Colonic mucosa (tissue), 4 donors: ENCODE results near the gene DUSP7. TPM values are rescaled to one million over a fixed set of nuclear protein-coding genes. Genes with fewer than 3 reads are reported as not detected.

ENCODE experiments used
- DNase-seq: peaks from one replicate; pipeline ENCODE4 v3.0.0-alpha.2; 2020
- H3K27ac ChIP-seq: fragments of 200-600 bp; one replicate; pipeline ENCODE4 v1.8.0; 2021
- H3K27me3 ChIP-seq: fragments of 200-600 bp; one replicate; pipeline ENCODE4 v1.8.0; 2021
- H3K36me3 ChIP-seq: fragments of 200-600 bp; one replicate; pipeline ENCODE4 v1.8.0; 2021
- H3K4me1 ChIP-seq: fragments of 200-600 bp; one replicate; pipeline ENCODE4 v1.8.0; 2021; ENCODE audit warnings: mild to moderate bottlenecking
- H3K4me3 ChIP-seq: fragments of 200-600 bp; one replicate; pipeline ENCODE4 v1.8.0; 2021
- H3K9ac ChIP-seq, 2 donors: one replicate each; pipeline ENCODE4 v1.7.0; 2013; ENCODE audit warnings: control low read depth in 2 of 2, low read depth in 2 of 2, low read length in 2 of 2
- H3K9me3 ChIP-seq: fragments of 200-600 bp; one replicate; pipeline ENCODE4 v1.8.0; 2021
- intact Hi-C: fragments of 100-400 bp; cut with DNase I; formaldehyde crosslinking; loops from one replicate; pipeline ENCODE4 v1.14.1; 2022
- total RNA-seq, 2 donors: library from RNA; stranded (reverse); fragmentation: NEBNext Ultra II Directional in 1 of 2; extraction: Animal tissue kit (Norgen Biotek cat#: 25700) in 1 of 2; gene quantifications; one replicate each; pipeline ENCODE4 v1.2.1, GENCODE V29; 2021
- TF ChIP-seq, protein P1 (sequence below): fragments of 200-600 bp; IDR thresholded peaks from one replicate; pipeline ENCODE4 v1.8.0; 2022; ENCODE audit warnings: antibody characterized with exemption, mild to moderate bottlenecking
- donor health status: healthy.
- donor health status: DM: no; HTN: no; CAD: no.
- donor health status: DM: no; HTN: no; CAD: no.

Gene DUSP7
- total RNA-seq, 2 donors from 2014 or later: 9.5 to 9.8 TPM

DNA sequence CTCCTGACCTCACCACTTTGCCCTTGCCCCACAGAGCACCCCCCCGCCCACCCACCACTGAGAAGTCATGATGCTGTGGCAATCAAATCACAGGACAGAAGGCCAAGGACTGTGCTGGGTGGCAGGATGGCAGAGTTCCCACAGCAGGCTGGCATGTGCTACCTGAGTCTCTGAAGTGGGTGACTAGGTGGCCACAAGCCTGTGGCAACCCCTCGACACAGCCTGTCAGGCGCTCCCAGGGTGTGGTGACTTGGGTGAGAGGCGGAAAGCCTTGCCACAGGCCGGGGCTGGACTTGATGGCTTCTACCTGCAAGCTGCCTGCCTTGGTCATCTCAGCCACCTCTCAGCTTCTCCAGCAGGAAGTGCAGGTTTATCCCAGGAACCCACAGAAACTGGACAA lies 15.6 kb upstream of the DUSP7 start:
- TF ChIP-seq, protein P1, sequence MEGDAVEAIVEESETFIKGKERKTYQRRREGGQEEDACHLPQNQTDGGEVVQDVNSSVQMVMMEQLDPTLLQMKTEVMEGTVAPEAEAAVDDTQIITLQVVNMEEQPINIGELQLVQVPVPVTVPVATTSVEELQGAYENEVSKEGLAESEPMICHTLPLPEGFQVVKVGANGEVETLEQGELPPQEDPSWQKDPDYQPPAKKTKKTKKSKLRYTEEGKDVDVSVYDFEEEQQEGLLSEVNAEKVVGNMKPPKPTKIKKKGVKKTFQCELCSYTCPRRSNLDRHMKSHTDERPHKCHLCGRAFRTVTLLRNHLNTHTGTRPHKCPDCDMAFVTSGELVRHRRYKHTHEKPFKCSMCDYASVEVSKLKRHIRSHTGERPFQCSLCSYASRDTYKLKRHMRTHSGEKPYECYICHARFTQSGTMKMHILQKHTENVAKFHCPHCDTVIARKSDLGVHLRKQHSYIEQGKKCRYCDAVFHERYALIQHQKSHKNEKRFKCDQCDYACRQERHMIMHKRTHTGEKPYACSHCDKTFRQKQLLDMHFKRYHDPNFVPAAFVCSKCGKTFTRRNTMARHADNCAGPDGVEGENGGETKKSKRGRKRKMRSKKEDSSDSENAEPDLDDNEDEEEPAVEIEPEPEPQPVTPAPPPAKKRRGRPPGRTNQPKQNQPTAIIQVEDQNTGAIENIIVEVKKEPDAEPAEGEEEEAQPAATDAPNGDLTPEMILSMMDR: no peak
- intact Hi-C loops: no loop called here
- no peaks in the 10 kb centered on the region for H3K27me3 ChIP-seq
- no peak overlapping the region for H3K9ac ChIP-seq
- H3K9me3 ChIP-seq: no peaks in the 10 kb centered on the region
- H3K4me3 ChIP-seq: no peak overlapping the region
- no peak for DNase-seq
- no peaks in the 10 kb centered on the region for H3K36me3 ChIP-seq
- H3K27ac ChIP-seq: no peak overlapping the region
- no peaks in the 10 kb centered on the region for H3K4me1 ChIP-seq

DNA sequence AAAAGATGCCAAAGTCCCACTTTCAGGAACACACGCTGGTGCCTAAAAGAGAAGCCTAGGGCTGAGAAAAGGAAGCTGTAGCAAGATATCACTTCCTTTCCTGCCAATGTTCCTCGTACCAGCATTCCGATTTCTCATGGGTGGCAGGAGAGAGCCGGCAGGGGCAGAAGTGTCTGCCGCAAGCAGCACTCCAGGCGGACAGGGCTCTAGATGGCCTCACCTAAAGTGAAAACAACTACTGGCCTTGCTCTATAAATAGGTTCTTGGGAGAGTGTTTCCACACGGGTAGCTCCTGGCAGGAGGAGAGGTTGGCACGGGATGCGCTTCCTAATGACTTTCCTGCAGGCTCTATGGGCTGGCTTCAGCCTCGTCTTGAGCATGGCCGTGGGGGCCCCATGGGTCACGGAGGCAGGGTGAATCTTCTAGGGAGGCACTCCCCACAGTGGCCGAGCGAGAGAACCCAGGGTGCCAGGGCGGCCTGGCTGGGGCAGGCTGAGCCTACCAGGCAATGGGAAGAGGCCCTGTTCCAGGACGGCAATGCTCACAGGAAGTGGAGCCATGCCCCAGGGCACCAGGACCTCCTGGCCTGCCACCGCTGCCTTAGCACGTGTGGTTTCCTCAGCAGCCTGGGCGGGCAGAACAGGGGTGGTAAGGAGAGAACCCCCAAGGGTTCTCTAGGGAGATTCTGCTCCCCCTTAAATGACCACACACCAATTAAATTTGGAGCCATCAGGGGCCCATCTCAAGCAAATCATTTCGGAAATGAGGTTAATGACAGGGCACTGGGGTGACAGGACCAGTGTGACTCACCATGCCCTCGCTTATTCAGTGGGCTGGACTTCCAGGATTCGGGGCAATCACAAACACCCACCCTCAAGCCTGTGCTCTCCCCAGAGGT lies 14.6 kb upstream of the DUSP7 start:
- TF ChIP-seq, protein P1: no peak
- no peaks in the 10 kb centered on the region for H3K27me3 ChIP-seq
- no peak overlapping the region for H3K9ac ChIP-seq
- no peaks in the 10 kb centered on the region for H3K4me1 ChIP-seq
- H3K27ac ChIP-seq: no peak overlapping the region
- H3K36me3 ChIP-seq: no peaks in the 10 kb centered on the region
- no peaks in the 10 kb centered on the region for H3K9me3 ChIP-seq
- intact Hi-C loops: no loop called here
- no peak overlapping the region for H3K4me3 ChIP-seq
- DNase-seq: no peak

DNA sequence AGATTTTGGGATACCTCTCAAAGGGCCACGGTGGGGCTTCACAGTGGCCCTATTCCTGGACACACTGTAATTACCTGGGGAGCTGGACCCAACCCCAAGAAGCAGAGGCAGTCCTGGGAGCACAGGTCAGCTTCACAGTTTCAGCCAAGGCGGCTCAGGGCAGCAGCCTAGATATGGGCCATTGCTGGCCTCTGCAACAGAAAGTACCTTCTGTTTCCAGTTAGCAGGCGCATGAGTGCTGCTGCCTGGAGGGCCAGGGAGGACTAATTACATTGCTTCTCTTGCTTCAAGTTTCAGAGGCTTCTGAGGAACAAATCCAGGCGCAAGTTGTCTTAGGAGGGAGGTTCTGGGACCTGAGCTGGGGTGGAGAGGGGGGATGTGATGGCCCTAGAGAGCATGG lies 13.5 kb upstream of the DUSP7 start:
- intact Hi-C loops: no loop called here
- Histone ChIP-seq H3K9me3 (no peaks in the 10 kb centered on the region), H3K4me1 (no peaks in the 10 kb centered on the region), H3K27ac (no peak overlapping the region), H3K9ac (no peak overlapping the region), H3K36me3 (no peaks in the 10 kb centered on the region), H3K27me3 (no peaks in the 10 kb centered on the region), H3K4me3 (no peak overlapping the region)
- TF ChIP-seq, protein P1: no peak
- no peak for DNase-seq

DNA sequence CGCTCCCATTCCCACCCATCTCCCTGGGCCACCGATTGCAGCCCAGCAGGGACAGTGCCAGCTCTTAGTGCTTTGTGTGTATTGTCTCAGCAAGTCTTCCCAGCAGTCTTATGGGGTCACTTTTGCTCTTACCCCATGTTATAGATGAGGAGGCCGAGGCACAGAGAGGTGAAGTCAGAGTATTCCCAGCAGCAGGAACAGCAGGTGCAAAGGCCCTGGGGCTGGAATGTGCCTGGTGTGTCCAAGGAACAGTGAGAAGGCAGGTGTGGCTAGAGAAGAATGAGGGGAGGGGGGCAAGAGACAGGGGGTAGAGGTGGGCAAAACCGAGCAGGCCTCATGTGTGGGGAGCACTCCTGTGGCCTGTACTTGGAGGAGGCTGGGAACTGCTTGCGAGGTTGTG lies 12.8 kb upstream of the DUSP7 start:
- Histone ChIP-seq H3K27me3 (no peaks in the 10 kb centered on the region), H3K9me3 (no peaks in the 10 kb centered on the region), H3K4me3 (no peak overlapping the region), H3K36me3 (no peaks in the 10 kb centered on the region), H3K27ac (no peak overlapping the region), H3K4me1 (no peaks in the 10 kb centered on the region), H3K9ac (no peak overlapping the region)
- intact Hi-C loops: no loop called here
- DNase-seq: no peak
- TF ChIP-seq, protein P1: no peak

DNA sequence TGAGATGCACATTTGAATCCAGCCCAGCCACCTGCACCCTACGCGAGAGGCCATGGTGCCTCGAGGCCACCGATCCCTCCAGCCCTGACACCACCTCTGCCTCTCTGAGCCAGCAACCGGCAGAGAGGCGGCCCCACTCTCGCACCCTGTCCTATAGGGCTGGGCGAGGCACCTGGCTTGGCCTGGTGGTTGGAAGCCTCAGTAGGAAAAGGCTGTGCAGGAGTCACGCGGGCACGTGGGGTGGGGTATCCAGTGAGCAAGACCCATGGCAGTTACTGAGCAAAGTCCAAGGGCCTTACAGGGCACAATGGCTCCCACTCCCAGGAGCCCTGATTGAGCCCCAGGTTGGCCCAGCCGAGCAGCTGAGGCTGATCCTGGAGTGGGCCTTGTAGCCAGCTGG lies 12.4 kb upstream of the DUSP7 start:
- Histone ChIP-seq H3K27me3 (no peaks in the 10 kb centered on the region), H3K9me3 (no peaks in the 10 kb centered on the region), H3K4me1 (no peaks in the 10 kb centered on the region), H3K36me3 (no peaks in the 10 kb centered on the region), H3K4me3 (no peak overlapping the region), H3K27ac (no peak overlapping the region), H3K9ac (no peak overlapping the region)
- DNase-seq: peak; percentile 25
- intact Hi-C loops: no loop called here
- TF ChIP-seq, protein P1: no peak
